HEK293T (cell line): ENCODE measurements around the gene NBAS.

ENCODE experiments used
- CTCF ChIA-PET: fragments of 350-600 bp; formaldehyde crosslinking; extraction: SDS; loops from one replicate; lab custom pipeline; 2021; ENCODE audit warnings: antibody characterized with exemption, inconsistent platforms; lab: Yijun Ruan, JAX
- POLR2A ChIA-PET: fragments of 350-600 bp; formaldehyde crosslinking; extraction: SDS; loops from one replicate; lab custom pipeline; 2020; ENCODE audit warnings: antibody characterized with exemption, inconsistent platforms; lab: Yijun Ruan, JAX
- DNase-seq: peaks from one replicate; pipeline ENCODE4 v3.0.0; 2012; ENCODE audit warnings: mixed read lengths; ENCODE audit errors: extremely low spot score
- ARNT ChIP-seq: fragments of 450-650 bp; IDR thresholded peaks from 2 replicates; pipeline ENCODE4 v1.6.1; 2017; ENCODE audit warnings: mild to moderate bottlenecking
- BHLHE40 ChIP-seq: fragments of 450-650 bp; IDR thresholded peaks from 2 replicates; pipeline ENCODE4 v1.6.1; 2016; ENCODE audit warnings: mild to moderate bottlenecking, moderate library complexity, borderline replicate concordance
- CTBP1 ChIP-seq: fragments of 450-650 bp; IDR thresholded peaks from 2 replicates; pipeline ENCODE4 v1.6.1; 2016; ENCODE audit warnings: borderline replicate concordance
- ELF4 ChIP-seq: fragments of 450-650 bp; IDR thresholded peaks from 2 replicates; pipeline ENCODE4 v1.6.1; 2017; ENCODE audit warnings: antibody characterized with exemption
- FOXA1 ChIP-seq: fragments of 450-650 bp; IDR thresholded peaks from 2 replicates; pipeline ENCODE4 v1.6.1; 2016; ENCODE audit warnings: mild to moderate bottlenecking
- FOXK2 ChIP-seq: fragments of 450-650 bp; IDR thresholded peaks from 2 replicates; pipeline ENCODE4 v1.6.1; 2016; ENCODE audit warnings: mild to moderate bottlenecking
- FOXM1 ChIP-seq: fragments of 450-650 bp; IDR thresholded peaks from 2 replicates; pipeline ENCODE4 v1.6.1; 2017; ENCODE audit warnings: mild to moderate bottlenecking, borderline replicate concordance
- HDGF ChIP-seq: fragments of 450-650 bp; IDR thresholded peaks from 2 replicates; pipeline ENCODE4 v1.6.1; 2017; ENCODE audit warnings: antibody characterized with exemption, borderline replicate concordance
- L3MBTL2 ChIP-seq: fragments of 450-650 bp; conservative IDR thresholded peaks from 2 replicates; pipeline ENCODE4 v1.6.1; 2016; ENCODE audit warnings: mild to moderate bottlenecking
- LEF1 ChIP-seq: fragments of 450-650 bp; IDR thresholded peaks from 2 replicates; pipeline ENCODE4 v1.6.1; 2017; ENCODE audit warnings: mild to moderate bottlenecking, borderline replicate concordance
- NFRKB ChIP-seq: fragments of 450-650 bp; IDR thresholded peaks from 2 replicates; pipeline ENCODE4 v1.6.1; 2016; ENCODE audit warnings: mild to moderate bottlenecking, moderate library complexity
- SP1 ChIP-seq: fragments of 450-650 bp; IDR thresholded peaks from 2 replicates; pipeline ENCODE4 v1.6.1; 2017
- SUZ12 ChIP-seq: fragments of 450-650 bp; IDR thresholded peaks from 2 replicates; pipeline ENCODE4 v1.6.1; 2016; ENCODE audit warnings: mild to moderate bottlenecking
- TARDBP ChIP-seq: fragments of 450-650 bp; IDR thresholded peaks from 2 replicates; pipeline ENCODE4 v1.6.1; 2016
- ZNF384 ChIP-seq: fragments of 450-650 bp; IDR thresholded peaks from 2 replicates; pipeline ENCODE4 v1.6.1; 2016
- TF ChIP-seq, protein P1 (sequence below): fragments of 450-650 bp; IDR thresholded peaks from 2 replicates; pipeline ENCODE4 v1.6.1; 2016

The NBAS gene

DNA sequence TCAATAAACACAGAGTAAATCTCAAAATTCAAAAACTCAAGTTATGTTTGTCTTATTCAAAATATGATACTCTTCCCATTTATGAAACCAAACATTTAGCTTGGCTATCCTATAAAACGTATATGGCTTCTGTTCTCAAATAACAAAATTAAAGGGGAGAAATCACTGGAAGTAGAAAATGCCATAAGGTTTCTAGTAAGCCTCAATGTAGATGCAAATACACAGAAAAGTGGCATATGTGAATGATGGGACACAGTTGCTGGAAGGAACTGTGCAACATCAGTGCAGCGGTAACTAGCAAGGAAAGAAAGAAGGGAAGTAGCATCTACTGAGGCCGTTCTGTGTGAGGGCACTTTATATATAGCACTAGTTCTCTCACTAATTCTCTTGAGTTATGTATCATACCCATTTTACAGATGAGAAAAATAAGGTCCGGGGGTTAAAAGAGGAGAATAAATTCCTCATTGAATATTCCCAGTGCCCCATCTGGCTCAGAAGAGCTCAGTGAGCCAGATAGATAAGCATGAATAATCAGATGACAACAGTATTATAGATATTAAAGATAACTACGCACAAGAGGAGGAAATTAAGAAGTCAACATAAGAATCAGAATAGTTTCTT, 27.2 kb downstream of the NBAS start:
- TF ChIP-seq BHLHE40 (no peak), CTBP1 (no peak), L3MBTL2 (no peak), FOXM1 (no peak), HDGF (no peak), FOXK2 (no peak), LEF1 (no peak), SUZ12 (no peak), TARDBP (no peak), ARNT (no peak), FOXA1 (no peak), ELF4 (no peak), SP1 (no peak), NFRKB (no peak), ZNF384 (no peak)
- TF ChIP-seq, protein P1, sequence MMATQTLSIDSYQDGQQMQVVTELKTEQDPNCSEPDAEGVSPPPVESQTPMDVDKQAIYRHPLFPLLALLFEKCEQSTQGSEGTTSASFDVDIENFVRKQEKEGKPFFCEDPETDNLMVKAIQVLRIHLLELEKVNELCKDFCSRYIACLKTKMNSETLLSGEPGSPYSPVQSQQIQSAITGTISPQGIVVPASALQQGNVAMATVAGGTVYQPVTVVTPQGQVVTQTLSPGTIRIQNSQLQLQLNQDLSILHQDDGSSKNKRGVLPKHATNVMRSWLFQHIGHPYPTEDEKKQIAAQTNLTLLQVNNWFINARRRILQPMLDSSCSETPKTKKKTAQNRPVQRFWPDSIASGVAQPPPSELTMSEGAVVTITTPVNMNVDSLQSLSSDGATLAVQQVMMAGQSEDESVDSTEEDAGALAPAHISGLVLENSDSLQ, result no peak
- no peak for DNase-seq
- ChIA-PET CTCF (no interaction called here), POLR2A (no interaction called here)

DNA sequence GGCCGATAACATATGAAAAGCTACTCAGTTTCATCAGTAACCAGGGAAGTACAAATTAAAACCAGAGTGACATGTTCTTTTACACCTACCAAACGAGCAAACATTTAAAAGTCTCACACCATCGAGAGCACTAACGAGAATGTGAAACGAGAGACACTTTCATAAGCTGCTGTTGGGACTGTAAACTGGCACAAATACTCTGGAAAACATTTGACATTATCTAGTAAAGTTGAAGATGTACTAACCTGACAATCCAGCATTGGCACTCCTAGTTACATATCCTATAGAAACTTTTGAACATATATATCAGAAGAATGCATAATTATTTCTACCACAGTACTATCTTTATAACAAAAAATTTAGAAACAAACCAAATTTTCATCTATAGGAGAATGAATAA, 28.1 kb downstream of the NBAS start:
- POLR2A ChIA-PET, result no interaction called here
- DNase-seq, result no peak
- CTCF ChIA-PET, result no interaction called here
- TF ChIP-seq, protein P1, result no peak
- TF ChIP-seq FOXA1 (no peak), FOXK2 (no peak), SP1 (no peak), ARNT (no peak), HDGF (no peak), ELF4 (no peak)

DNA sequence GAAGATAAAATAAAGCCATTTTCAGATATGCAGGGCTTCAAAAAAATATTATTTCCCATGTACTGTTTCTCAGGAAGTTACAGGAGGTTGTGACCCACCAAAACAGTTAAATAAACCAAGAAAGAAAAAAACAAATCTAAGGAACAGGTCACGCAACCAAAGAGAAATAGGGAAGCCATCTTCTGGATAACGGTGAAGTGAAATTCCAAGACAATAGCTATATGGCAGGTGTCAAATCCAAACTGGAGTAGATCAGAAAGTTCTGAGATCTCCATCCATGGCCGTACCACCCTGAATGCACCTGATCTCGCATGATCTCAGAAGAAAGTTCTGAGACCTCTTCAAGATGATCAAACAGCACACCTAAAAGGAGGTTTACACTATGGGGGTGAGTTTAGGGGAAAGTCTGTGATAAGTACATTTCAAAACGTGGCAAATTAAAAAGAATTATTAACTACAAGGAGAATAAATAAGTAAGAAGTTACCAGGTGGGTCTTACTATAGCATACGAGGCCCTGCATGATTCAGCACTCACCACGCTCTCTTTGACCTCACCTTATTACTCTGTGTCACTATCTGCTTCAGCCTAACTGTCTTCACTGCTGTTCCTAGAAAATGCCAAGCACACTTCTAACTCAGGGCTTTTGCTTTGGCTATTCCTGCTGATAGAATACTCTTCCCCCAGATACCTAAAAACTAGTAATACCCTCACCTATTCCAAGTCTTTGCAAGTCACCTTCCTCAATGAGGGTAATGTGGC, 29.9 kb downstream of the NBAS start:
- no peak for DNase-seq
- ChIA-PET CTCF (no interaction called here), POLR2A (no interaction called here)
- no peak for TF ChIP-seq ARNT
- TF ChIP-seq, protein P1, result no peak
- TF ChIP-seq NFRKB, result no peak
- TF ChIP-seq BHLHE40, result no peak
- no peak for TF ChIP-seq CTBP1
- no peak for TF ChIP-seq ELF4
- no peak for TF ChIP-seq FOXM1
- TF ChIP-seq SUZ12, result no peak
- TF ChIP-seq FOXK2, result no peak
- no peak for TF ChIP-seq FOXA1
- TF ChIP-seq L3MBTL2, result no peak
- no peak for TF ChIP-seq LEF1
- TF ChIP-seq SP1, result no peak
- no peak for TF ChIP-seq ZNF384
- no peak for TF ChIP-seq TARDBP
- TF ChIP-seq HDGF, result no peak

DNA sequence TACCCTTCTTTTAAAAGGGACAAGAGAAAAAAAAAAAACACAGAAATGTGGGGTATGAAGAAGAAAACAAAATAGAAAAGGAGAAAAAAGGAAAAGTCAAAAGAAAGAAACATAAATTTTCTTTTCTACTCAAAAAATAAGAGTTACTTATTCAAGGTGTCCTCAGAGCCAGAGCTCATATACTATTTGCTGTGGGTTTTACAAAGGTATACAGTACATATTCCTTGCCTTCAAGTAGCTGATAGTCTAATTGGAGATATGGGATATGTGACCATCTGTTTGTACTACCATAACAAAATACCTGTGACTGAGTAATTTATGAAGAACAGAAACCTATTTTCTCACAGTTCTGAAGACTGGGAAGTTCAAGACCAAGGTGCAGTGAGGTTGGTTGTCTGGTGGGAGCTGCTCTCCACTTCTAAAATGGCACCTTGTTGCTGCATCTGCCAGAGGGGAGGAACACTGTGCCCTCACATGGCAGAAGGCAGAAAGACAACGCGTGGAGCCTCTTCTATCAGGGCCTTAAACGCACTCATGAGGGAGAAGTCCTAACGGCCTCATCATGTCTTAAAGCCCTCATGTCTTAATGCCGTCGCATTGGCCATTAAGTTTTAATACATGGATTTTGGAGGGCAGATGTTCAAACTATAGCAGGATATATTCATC, 33.9 kb downstream of the NBAS start:
- DNase-seq, result no peak
- ChIA-PET POLR2A (no interaction called here), CTCF (no interaction called here)
- TF ChIP-seq ELF4 (no peak), FOXA1 (no peak), SUZ12 (no peak), BHLHE40 (no peak), NFRKB (no peak), SP1 (no peak), FOXK2 (no peak), ARNT (no peak)
- TF ChIP-seq, protein P1, result no peak

DNA sequence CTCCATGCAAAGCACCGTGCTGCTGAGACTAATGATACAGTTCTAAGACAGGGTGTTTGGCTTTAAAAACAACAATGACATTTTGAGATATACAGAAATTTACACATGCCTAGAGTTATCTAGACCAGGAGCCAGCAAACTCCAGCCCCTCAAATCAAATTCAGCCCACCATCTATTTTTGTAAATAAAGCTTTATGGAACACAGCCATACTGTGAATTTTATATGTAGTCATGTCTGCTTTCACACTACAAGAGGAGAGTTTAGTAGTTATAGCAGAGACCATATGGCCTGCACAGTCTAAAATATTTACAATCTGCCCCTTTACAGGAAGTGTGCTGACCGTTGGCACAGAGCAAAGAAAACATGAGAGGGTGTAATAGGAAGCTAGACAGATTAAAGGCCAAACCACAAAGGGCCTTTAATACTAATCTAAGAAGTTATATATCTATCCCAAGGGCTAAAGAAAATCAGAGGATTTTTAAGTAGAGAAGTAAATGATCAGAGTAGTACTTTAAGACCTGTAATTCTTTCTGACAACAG, 39.4 kb downstream of the NBAS start:
- DNase-seq, result no peak
- ChIA-PET CTCF (no interaction called here), POLR2A (no interaction called here)
- no peak for TF ChIP-seq SUZ12
- no peak for TF ChIP-seq FOXK2
- TF ChIP-seq SP1, result no peak
- TF ChIP-seq ZNF384, result no peak
- no peak for TF ChIP-seq TARDBP
- TF ChIP-seq, protein P1, result no peak
- TF ChIP-seq BHLHE40, result no peak
- TF ChIP-seq LEF1, result no peak
- no peak for TF ChIP-seq HDGF
- TF ChIP-seq ELF4, result no peak
- no peak for TF ChIP-seq ARNT
- no peak for TF ChIP-seq FOXA1
- TF ChIP-seq L3MBTL2, result no peak
- no peak for TF ChIP-seq NFRKB
- no peak for TF ChIP-seq CTBP1
